Fibroblast of skin of scalp (primary cell): ENCODE results near the gene UBR3. TPM values are rescaled to one million over a fixed set of nuclear protein-coding genes. Genes with fewer than 3 reads are reported as not detected.
"Not testable (repeated sequence)": the region's sequence is repeated elsewhere in the genome, so short reads cannot be mapped to it uniquely, and the experiment has no call there.

ENCODE experiments used
- DNase-seq: peaks from one replicate; pipeline ENCODE4 v3.0.0-alpha.2; 2013
- polyA plus RNA-seq, 2 experiments: library from polyadenylated mRNA; unstranded; fragments of 120-200 nt; gene quantifications; one replicate each; pipeline ENCODE4 v1.2.1, GENCODE V29; 2013; ENCODE audit not compliant: insufficient read length in 2 of 2

UBR3 gene, protein sequence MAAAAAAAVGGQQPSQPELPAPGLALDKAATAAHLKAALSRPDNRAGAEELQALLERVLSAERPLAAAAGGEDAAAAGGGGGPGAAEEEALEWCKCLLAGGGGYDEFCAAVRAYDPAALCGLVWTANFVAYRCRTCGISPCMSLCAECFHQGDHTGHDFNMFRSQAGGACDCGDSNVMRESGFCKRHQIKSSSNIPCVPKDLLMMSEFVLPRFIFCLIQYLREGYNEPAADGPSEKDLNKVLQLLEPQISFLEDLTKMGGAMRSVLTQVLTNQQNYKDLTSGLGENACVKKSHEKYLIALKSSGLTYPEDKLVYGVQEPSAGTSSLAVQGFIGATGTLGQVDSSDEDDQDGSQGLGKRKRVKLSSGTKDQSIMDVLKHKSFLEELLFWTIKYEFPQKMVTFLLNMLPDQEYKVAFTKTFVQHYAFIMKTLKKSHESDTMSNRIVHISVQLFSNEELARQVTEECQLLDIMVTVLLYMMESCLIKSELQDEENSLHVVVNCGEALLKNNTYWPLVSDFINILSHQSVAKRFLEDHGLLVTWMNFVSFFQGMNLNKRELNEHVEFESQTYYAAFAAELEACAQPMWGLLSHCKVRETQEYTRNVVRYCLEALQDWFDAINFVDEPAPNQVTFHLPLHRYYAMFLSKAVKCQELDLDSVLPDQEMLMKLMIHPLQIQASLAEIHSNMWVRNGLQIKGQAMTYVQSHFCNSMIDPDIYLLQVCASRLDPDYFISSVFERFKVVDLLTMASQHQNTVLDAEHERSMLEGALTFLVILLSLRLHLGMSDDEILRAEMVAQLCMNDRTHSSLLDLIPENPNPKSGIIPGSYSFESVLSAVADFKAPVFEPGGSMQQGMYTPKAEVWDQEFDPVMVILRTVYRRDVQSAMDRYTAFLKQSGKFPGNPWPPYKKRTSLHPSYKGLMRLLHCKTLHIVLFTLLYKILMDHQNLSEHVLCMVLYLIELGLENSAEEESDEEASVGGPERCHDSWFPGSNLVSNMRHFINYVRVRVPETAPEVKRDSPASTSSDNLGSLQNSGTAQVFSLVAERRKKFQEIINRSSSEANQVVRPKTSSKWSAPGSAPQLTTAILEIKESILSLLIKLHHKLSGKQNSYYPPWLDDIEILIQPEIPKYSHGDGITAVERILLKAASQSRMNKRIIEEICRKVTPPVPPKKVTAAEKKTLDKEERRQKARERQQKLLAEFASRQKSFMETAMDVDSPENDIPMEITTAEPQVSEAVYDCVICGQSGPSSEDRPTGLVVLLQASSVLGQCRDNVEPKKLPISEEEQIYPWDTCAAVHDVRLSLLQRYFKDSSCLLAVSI (N-terminal part only)
- polyA plus RNA-seq (2013, experiment 1 of 2; ENCODE audit: insufficient read length): 15.4 TPM
- polyA plus RNA-seq (2013, experiment 2 of 2; ENCODE audit: insufficient read length): 18.2 TPM

DNA sequence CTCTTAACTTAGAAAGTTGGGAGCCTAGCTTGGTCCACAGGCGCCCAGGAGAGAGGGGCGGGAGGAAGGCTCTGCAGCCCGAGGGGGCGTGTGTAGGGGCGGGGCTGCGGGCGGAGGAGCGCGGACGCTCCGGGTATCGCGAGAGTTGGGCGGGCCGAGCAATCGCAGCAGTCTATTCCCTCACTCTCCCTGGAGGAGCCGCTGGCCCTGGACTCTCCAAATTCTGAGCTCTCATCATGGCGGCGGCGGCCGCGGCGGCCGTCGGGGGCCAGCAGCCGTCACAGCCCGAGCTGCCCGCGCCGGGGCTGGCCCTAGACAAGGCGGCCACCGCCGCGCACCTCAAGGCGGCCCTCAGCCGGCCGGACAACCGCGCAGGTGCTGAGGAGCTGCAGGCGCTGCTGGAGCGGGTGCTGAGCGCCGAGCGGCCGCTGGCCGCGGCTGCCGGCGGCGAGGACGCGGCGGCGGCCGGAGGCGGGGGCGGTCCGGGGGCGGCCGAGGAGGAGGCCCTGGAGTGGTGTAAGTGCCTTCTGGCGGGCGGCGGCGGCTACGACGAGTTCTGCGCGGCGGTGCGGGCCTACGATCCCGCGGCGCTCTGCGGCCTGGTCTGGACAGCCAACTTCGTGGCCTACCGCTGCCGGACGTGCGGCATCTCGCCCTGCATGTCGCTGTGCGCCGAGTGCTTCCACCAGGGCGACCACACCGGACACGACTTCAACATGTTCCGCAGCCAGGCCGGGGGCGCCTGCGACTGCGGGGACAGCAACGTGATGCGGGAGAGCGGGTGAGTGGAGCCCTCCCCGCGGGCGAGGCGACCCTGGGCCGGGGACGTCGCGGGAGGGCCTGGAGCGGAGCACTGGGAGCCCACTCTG, at the start of gene UBR3:
TSS of gene UBR3 (plus strand) at position 183 of the 869 bp plus-strand sequence. CDS start at position 237, 54 bp downstream.
- DNase-seq: peak; percentile 95

DNA sequence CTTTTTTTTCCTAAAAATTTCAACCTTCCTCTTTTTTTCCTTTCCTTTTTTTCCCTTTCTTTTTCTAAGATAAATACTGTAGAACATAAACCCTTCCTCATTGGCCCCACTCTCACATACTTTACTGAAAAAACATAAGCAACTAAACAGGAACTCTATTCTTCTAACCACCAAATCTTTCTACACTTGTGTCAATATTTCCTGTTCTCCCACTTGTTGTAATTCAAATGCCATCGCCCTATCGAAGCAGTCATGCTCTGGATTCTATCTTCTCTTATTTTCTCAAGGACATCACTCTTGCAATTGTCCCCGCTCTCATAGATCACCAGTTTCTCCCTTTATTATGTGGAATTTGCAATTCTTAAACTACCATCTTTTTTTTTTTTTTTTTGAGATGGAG, 48.8 kb upstream of the UBR3 start:
- DNase-seq: no peak

DNA sequence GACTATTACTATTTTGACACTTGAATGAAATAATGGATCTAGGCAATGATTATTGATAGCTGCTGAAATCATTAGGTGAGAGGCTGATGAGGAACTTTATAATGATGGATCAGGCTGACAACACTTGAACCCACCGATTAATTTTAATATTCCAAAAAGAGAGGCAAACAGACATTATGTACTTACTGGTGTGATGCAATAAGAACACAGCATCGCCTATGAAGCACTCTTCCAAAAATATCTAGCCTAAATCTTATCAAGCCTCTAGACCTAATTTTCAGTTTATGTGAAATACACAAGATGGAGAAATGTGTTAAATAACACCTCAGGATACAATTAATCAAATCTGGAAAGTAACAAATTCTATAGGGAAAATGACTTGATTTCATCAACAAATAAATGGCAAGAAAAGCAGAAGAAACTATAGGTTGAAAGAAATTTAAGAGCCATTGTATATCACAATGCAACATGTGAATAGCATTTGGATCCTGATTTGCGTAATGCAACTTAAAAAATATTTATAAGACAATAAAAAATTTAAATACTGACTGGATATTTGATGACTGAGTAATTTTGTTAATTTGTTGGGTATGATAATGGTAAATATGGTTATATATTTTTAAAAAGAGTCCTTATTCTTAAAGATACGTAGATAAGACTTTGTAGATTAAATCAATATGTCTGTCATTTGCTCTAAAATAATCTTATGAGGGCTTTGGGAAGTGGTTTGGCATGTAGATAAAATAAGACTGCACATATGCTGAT, 45.8 kb upstream of the UBR3 start:
- DNase-seq: no peak

DNA sequence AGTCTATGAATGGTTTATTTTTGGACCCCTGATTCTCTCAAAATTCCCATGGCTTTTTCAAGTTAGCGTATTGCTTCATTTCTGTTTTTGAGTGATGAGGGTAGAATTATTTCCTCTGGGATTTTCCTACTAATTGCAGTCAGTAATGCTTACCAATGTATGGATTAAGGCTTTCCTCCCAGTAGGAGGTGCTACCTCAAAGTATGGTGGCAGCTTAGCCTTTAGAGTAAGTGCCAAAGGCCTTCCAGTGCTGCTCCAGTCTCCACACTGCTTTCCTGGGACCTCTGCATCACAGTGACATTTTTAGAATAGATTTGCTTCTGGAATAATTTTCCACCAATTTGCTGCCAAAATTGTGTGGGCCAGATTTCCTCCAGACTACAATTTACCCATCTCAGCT, 44.7 kb upstream of the UBR3 start:
- DNase-seq: no peak

DNA sequence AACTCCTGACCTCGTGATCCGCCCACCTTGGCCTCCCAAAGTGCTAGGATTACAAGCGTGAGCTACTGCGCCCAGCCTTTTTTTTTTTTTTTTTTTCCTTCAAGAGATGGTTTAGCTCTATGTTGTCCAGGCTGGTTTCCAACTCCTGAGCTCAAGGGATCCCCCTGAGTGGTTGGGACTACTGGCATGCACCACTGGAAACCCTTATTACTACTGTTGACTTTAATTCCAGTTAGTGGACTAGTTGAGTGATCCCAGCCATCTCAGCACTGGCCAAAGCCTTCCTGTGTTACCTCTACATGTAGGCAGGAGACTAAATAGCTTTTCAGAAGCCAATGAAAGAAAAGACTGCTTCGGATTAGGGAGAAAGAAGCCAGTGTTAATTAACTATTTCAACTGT, 36.7 kb upstream of the UBR3 start:
- DNase-seq: no peak

DNA sequence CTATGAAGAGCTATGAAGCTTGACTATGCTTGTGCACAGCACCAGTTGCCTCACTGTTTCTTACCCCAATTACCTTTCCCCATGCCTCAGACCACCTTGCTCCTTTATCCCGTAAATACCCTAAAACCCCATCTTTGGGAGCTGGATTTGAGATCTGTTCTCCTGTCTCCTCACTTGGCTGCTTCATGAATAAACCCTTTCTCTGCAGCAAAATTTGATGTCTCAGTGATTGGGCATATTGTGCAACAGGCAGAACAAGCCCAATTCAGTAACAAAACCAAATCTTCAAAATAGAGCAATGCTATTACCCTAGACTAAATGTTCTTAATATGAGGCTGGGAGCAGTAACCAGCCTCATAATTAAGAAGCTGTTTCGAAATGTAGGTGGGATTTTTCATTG, 32.1 kb upstream of the UBR3 start:
- DNase-seq: no peak

DNA sequence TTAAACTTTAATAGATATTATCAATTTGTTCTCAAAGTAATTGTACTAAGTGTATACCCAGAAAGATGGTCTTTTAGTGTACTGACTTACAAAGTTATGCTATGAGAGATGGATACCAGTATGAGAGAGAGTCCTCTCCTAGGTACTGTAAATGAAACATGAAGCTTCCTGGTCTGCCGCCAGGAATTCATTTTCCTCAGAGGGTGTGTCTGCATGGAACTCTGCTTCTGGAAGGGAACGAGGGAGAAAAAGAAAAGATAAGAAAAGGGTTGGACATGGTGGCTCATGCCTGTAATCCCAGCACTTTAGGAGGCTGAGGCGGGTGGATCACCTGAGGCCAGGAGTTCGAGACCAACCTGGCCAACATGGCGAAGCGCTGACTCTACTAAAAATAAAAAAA, 30.8 kb upstream of the UBR3 start:
- DNase-seq: no peak

DNA sequence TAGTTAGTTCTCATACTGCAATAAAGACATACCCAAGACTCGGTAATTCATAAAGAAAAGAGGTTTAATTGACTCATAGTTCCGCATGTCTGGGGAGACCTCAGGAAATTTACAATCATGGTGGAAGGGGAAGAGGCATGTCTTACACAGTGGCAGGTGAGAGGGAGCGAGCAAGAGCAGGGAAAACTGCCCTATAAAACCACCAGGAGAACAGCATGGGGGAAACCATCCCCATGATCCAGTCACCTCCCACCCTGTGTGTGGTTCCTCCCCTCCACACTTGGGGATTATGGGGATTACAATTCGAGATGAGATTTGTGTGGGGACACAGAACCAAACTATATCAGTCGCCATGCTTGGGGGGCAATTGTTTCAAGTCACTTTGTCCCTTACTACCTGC, 29.7 kb upstream of the UBR3 start:
- no peak for DNase-seq

DNA sequence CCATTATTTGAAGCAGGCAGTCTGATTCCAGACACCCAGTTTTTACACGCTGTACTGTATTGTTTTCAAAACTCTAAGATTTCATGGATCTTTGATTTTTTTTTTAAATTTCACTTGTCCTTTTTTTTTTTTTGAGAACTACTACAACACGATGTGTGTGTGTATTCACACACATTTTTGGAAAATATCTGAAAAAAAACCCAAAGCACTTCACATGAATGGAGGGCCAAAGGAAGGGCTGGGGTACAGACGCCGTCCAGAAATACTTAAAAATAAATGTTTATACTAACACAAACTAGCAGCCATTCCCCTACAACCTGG, 28.9 kb upstream of the UBR3 start:
- DNase-seq: no peak

DNA sequence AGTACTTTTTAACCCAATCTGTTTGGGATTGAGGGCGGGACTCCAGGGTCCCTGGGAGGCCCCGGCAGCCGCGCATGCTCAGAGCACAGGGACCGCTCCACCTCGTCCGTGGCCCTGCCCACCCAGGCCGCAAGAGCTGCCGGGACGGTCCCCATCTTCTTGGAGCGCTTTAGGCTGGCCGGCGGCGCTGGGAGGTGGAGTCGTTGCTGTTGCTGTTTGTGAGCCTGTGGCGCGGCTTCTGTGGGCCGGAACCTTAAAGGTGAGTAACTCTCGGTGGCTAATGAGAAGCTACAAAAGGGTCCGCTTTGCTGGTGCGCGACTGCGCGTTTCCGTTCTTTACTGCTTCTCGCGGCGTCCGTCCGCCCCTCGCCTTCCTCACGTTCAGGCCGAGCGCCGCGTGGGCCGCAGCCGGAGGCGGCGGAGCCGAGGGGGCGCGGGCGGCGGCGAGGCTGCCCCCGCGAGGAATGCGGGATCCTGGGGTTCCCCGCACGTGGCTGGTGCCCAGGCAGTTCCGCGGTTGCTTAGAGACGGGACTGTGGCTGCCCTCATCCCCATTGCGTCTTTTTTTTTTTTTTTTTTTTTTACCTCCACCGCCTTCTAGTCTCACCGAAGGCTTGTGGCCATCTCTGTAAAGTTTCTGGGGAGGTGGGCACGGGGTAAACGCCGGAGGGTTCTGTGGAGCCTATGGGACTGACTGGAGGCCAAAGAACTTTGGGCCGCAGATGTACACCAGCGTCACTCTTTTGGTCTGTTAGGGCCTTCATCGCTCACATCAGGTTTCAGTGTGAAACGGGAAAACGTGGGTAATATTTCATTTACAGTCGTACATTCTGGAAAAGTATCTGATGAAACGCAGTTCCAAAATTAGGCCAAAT, 28.3 kb upstream of the UBR3 start, which contains the start of gene SSB:
TSS of gene SSB (plus strand) at position 154 of the 875 bp plus-strand sequence. CDS start 2,090 bp downstream, outside the sequence.
- DNase-seq: peak; percentile 93

DNA sequence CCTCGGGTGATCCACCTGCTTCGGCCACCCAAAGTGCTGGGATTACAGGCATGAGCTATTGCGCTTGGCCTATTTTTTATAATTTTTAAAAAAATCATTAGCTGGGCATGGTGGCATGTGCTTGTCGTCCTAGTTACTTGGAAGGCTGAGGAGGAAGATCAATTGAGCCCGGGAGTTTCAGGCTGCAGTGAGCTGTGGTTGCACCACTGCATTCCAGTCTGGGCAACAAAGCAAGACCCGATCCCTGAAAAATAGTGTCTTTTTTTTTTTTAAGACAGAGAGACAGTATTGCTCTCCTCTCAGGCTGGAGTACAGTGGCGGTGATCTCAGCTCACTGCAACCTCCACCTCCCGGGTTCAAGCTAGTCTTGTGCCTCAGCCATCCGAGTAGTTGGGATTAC, 23.8 kb upstream of the UBR3 start:
- no peak for DNase-seq

DNA sequence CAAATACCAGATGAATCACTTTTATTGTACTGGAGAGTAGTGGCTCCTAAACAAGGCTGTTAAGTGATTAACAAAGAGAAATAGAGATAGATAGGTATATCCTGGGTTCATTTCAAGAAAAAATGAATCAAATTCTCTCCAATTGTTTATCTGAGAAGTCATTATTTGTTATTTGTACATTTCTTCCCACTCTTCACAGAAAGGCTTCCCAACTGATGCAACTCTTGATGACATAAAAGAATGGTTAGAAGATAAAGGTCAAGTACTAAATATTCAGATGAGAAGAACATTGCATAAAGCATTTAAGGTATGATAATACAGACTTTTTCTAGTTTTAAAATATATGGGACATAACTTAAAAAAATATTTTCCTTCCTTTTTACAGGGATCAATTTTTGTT, 20.7 kb upstream of the UBR3 start:
- DNase-seq: no peak

DNA sequence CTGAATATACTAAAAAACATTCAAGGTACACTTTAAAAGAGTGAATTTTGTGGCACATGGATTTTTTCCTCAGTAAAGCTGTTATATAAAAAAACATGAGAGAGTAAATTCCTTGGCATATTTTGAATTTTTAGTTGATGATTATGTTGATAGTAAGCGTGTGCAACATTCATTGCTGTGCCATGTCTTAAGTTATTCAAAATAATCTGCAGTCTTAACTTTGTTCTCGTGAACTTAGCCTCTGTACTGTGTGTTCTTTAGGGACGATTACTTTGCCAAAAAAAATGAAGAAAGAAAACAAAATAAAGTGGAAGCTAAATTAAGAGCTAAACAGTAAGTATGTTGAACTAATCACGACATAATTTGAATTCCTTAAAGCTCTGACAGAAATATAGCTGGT, 19.0 kb upstream of the UBR3 start:
- peak; percentile 89 for DNase-seq

DNA sequence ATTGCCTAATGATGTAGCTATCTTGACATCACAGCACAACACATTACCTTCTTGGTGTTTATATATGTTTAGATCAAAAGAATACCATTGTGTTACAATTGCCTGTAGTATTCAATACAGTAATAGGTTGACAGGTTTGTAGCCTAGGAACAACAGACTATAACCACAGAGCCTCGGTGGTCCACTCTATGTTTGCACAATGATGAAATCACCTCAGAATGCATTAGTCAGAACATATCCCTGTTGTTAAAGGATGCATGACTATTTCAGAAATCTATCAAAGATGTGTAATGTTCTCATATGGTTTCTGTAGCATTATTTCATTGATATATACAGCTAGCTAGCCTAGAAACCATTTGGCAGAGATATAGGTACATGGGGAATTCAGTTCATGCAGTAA, 11.4 kb upstream of the UBR3 start:
- peak; percentile 87 for DNase-seq

DNA sequence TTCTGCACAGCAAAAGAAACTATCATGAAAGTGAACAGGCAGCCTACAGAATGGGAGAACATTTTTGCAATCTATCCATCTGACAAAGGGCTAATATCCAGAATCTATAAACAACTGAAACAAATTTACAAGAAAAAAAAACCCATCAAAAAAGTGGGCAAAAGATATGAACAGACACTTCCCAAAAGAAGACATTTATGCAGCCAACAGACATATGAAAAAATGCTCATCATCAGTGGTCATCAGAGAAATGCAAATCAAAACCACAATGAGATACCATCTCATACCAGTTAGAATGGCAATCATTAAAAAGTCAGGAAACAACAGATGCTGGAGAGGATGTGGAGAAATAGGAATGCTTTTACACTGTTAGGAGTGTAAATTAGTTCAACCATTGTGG, 10.3 kb upstream of the UBR3 start:
- DNase-seq: not testable (repeated sequence)

DNA sequence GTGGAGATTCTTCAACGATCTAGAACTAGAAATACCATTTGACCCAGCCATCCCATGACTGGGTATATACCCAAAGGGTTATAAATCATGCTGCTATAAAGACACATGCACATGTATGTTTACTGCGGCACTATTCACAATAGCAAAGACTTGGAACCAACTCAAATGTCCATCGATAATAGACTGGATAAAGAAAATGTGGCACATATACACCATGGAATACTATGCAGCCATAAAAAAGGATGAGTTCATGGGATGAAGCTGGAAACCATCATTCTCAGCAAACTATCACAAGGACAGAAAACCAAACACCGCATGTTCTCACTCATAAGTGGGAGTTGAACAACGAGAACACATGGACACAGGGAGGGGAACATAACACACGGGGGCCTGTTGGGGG, 9.9 kb upstream of the UBR3 start:
- DNase-seq: not testable (repeated sequence)

DNA sequence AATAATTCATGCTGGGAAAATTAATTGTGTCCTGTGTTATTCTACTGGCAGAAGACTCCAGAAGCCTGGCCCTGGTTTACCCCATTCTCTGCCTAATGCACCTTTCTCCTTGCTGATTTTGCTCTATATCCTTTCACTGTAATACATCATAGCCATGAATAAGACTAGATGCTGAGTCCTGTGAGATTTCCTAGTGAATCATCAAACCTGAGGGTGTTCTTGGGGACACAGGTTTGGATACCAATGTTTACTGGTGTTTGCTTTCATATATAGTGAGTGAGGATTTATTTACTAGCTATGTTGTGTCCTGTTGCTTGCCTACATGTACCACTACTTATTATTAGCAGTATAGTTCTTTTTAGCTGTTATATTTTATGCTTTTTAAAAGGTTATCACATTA, 9.0 kb upstream of the UBR3 start:
- DNase-seq: no peak

DNA sequence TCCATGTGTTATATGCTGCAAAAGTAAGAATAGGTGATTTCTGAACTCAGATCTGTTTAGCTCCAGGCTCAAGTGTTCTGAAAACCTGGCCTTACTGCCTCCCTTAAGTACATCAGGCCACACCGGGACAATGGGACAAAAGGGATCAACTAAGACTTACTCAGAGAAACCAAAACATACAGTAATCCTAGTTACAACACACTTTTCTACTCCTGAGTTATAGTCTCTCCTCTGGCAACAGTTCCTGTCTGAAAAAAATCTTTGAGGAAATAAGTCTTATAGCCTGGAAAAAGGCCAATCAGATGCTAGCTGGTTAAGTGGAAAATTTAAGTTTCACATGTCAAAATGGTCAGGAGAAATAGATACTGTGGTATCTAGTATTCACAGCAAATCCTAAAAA, 8.1 kb upstream of the UBR3 start:
- no peak for DNase-seq

DNA sequence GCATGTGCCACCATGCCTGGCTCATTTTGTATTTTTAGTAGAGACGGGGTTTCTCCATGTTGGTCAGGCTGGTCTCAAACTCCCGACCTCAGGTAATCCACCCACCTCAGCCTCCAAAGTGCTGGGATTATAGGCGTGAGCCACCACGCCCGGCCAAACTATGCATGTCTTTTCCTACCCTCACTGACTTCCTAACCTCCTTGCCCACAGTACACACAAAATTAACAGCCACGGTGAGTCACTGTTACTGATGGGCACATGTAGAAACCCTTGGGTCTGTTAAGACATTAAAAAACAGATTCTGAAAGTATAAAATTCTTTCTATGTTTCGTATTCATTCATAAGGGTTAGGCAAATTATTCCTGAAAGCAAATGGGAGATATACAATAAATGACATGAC, 7.2 kb upstream of the UBR3 start:
- DNase-seq: not testable (repeated sequence)

DNA sequence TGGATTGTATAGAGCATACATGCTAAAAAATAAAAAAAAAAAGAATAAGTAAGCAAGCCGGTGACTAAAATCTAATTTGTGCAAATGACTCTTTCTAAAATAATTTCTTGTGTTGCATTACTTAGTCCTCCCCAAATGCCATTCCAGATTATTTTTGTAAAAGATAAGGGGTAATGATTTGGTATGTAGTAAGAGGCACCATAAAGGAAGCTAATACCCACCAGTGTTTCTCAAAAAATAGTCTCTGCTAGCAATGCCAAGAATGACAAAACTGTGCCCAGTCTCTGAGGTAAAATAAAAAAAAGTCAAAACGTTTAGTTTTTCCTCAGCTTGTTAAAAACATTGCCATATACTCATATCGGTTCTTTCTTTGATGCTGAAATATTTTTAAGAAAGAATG, 5.2 kb upstream of the UBR3 start:
- DNase-seq: no peak
